SJSA1 (cell line): Measurements from ENCODE around the gene GFM2. TPM values are rescaled to one million over a fixed set of nuclear protein-coding genes. Genes with fewer than 3 reads are reported as not detected.
"Not testable (repeated sequence)": the region's sequence is repeated elsewhere in the genome, so short reads cannot be mapped to it uniquely, and the experiment has no call there.

Source experiments
- DNase-seq, 2 experiments: peaks; one replicate each; pipeline ENCODE4 v3.0.0-alpha.2; 2015 to 2020; ENCODE audit warnings: low spot score in 2 of 2, low read depth in 1 of 2
- H3K27ac ChIP-seq: fragments of 250-450 bp; sonication (Bioruptor Pico); 2 replicates; pipeline ENCODE4 v1.5.1; 2020; ENCODE audit warnings: mild to moderate bottlenecking, moderate library complexity
- H3K27me3 ChIP-seq: fragments of 250-450 bp; sonication (Bioruptor Pico); replicated peaks from 2 replicates; pipeline ENCODE4 v1.5.1; 2020; ENCODE audit warnings: mild to moderate bottlenecking, moderate library complexity
- H3K36me3 ChIP-seq: fragments of 250-450 bp; sonication (Bioruptor Pico); 2 replicates; pipeline ENCODE4 v1.5.1; 2020; ENCODE audit warnings: mild to moderate bottlenecking
- H3K4me1 ChIP-seq: fragments of 250-450 bp; sonication (Bioruptor Pico); replicated peaks from 2 replicates; pipeline ENCODE4 v1.6.1; 2021; ENCODE audit warnings: mild to moderate bottlenecking
- H3K4me3 ChIP-seq: fragments of 250-450 bp; sonication (Bioruptor Pico); 2 replicates; pipeline ENCODE4 v1.5.1; 2020; ENCODE audit warnings: mild to moderate bottlenecking
- H3K9me3 ChIP-seq: fragments of 250-450 bp; sonication (Bioruptor Pico); replicated peaks from 2 replicates; pipeline ENCODE4 v1.5.1; 2020; ENCODE audit warnings: mild to moderate bottlenecking
- total RNA-seq: library from RNA; depleted of rRNA; stranded (reverse); fragments of >200 nt; shearing (Covaris generic); gene quantifications from 2 replicates; pipeline ENCODE4 v1.2.3, GENCODE V29; 2014; rRNA removed

Gene GFM2, protein sequence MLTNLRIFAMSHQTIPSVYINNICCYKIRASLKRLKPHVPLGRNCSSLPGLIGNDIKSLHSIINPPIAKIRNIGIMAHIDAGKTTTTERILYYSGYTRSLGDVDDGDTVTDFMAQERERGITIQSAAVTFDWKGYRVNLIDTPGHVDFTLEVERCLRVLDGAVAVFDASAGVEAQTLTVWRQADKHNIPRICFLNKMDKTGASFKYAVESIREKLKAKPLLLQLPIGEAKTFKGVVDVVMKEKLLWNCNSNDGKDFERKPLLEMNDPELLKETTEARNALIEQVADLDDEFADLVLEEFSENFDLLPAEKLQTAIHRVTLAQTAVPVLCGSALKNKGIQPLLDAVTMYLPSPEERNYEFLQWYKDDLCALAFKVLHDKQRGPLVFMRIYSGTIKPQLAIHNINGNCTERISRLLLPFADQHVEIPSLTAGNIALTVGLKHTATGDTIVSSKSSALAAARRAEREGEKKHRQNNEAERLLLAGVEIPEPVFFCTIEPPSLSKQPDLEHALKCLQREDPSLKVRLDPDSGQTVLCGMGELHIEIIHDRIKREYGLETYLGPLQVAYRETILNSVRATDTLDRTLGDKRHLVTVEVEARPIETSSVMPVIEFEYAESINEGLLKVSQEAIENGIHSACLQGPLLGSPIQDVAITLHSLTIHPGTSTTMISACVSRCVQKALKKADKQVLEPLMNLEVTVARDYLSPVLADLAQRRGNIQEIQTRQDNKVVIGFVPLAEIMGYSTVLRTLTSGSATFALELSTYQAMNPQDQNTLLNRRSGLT
- 54.3 and 67.3 TPM in 2 replicates for total RNA-seq

DNA sequence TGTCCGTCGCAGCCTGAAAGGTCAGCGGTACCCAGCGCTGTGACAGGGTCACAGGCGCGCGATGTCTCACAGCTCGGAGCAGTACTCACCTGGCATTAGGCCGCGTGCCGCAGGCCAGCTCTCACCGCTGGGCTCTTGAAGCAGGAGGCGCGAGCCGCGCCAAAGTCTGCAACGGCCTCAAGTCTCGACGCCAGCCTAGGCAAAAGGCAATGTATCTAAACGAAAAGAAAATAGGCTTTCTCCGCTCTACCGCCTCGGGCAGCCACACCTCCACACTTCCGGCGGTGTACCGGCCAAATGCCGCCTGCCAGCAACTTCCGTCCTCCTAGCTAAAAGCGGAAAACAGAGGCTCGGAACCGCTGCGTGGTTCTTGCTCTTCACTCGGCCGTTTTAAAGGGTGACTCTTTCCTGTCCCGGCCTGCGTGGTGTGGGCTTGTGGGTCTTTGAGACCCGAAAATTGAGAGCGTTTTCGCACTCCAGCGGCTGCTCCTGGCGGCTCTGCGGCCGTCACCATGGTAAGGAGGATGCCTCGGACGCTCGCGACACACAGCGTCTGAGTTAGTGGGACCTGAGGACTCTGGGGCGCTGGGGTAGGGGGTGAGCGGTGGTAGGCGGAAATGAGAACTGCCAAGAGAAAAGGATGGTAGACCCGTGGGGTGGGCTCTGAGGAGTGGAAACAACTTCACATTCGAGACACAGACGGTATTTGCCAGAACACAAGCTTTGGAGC lies at the start of gene GFM2, which contains the start of gene NSA2:
GFM2 (minus strand) TSS at position 269 of the 730 bp plus-strand sequence. CDS start 3,375 bp downstream, outside the sequence.
NSA2 (plus strand) TSS at position 401 of the 730 bp plus-strand sequence; CDS start at position 513, 112 bp downstream.
- DNase-seq: peak; percentile 89 to 92
- Histone ChIP-seq H3K36me3 (peaks cover 47% of the 10 kb centered on the region), H3K27me3 (no peaks in the 10 kb centered on the region), H3K4me1 (peaks cover 40% of the 10 kb centered on the region), H3K27ac (peak within 1 kb of the TSS; percentile 54), H3K9me3 (no peaks in the 10 kb centered on the region), H3K4me3 (peak within 1 kb of the TSS; percentile 77)

DNA sequence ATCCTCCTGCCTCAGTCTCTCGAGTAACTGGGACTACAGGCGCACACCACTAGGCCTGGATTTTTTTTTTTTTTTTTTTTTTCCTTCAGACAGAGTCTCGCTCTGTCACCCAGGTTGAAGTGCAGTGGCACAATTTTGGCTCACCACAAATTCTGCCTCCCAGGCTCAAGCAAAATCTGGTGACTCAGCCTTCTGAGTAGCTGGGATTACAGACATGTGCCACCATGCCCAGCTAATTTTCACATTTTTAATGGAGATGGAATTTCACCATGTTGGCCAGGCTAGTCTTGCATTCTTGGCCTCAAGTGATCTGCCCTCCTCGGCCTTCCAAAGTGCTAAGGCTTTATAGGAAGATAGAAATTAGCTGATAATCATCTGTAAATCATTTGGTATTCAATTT lies 44.0 kb upstream of the GFM2 start:
- DNase-seq: no peak
- Histone ChIP-seq H3K9me3 (no peaks in the 10 kb centered on the region), H3K27ac (no peak overlapping the region), H3K4me3 (no peak overlapping the region), H3K36me3 (no peaks in the 10 kb centered on the region), H3K4me1 (no peaks in the 10 kb centered on the region), H3K27me3 (no peaks in the 10 kb centered on the region)

DNA sequence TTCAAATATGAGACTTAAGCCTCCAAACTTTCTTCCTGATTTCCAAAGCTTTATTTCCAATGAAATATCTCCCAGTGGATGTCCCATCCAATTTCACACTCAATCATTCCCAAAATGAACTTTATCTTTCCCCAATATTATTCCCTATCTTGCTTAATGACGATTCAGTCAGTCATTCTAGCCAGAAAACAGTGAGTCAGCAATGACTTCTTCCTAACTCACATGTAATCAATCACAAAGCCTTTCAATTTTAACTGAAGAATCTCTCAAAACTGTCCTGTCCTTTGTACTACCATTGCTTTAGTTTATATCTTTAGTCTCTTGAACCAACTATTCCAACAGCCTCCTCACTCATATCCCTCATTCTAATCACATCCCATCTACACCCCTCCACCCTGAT lies 35.0 kb upstream of the GFM2 start:
- H3K4me1 ChIP-seq: no peaks in the 10 kb centered on the region
- DNase-seq: no peak
- H3K27ac ChIP-seq: no peak overlapping the region
- H3K36me3 ChIP-seq: peaks cover 4% of the 10 kb centered on the region; the same call in 1 of the 2 replicates
- H3K4me3 ChIP-seq: no peak overlapping the region
- no peaks in the 10 kb centered on the region for H3K9me3 ChIP-seq
- H3K27me3 ChIP-seq: no peaks in the 10 kb centered on the region

DNA sequence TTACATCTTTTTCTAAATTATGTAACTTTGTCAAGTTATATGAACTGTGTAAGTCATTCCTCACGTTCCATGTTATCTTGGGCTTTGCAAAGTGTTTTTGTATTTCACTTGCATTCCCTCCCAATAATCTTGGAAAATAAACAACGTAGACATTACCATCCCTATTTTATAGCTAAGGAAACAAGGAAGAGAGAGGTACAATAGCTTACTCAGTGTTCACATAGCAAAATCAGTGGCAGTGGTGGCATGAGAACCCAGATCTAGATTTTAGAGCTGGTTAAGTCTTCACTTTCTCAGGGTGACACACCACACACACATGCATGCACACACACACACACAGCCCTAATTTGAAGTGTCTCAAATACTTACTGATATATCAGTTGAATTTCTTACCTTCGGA lies 34.3 kb upstream of the GFM2 start:
- no peak for DNase-seq
- peaks cover 4% of the 10 kb centered on the region; the same call in 1 of the 2 replicates for H3K36me3 ChIP-seq

DNA sequence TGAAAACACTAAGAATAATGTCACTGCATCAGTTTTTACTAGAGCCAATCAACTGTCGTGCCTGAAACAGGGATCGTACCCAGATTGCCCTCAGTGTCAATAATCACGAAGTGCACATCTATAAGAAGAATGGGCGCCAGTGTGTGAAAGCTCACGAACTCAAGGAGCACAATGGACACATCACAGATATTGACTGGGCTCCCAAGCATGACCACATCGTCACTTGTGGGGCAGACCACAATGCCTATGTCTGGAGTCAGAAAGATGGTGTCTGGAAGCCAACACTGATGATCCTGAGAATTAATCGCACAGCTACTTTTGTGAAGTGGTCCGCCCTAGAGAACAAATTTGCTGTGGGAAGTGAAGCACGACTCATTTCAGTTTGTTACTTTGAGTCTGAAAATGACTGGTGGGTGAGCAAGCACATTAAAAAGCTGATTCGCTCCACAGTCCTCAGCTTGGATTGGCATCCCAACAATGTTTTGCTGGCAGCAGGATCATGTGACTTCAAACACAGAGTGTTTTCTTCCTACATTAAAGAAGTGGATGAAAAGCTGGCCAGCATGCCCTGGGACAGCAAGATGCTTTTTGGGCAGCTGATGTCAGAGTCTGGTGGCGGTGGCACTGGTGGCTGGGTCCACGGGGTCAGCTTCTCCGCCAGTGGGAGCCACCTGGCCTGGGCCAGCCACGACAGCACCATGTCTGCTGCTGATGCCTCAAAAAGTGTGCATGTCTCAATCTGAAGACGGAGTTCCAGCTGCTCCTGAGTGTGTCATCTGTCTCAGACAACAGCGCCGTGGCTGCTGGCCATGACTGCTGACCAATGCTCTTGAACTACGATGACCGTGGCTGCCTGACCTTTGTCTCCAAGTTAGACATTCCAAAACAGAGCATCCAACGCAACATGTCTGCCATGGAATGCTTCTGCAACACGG lies 32.3 kb upstream of the GFM2 start:
- Histone ChIP-seq H3K4me3 (no peak overlapping the region), H3K27ac (no peak overlapping the region), H3K9me3 (no peaks in the 10 kb centered on the region), H3K27me3 (no peaks in the 10 kb centered on the region), H3K36me3 (0 out of 2 replicates have a peak, but pooled peaks cover 4% of the 10 kb centered on the region), H3K4me1 (no peaks in the 10 kb centered on the region)
- DNase-seq: no peak

More for the DNA sequence above, 34.3 kb upstream of the GFM2 start:
- Histone ChIP-seq H3K27ac (no peak overlapping the region), H3K4me1 (no peaks in the 10 kb centered on the region), H3K27me3 (no peaks in the 10 kb centered on the region), H3K9me3 (no peaks in the 10 kb centered on the region), H3K4me3 (no peak overlapping the region)

DNA sequence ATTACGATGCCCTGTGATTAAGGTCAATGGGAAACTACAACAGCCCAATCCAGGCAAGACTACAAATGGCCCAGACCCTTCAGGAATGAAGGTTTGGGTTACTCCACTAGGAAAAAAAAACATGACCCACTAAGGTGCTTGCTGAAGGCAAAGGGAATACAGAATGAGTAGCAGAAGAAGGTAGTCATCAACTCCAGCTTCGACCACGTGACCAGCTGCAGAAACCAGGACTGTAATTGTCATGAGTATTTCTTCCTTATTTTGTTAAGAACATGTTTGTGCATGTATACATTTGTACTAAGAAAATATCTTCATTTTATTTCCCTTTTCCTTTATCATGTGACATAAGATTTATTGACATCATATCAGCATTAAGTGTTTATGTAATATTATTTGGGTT lies 24.8 kb upstream of the GFM2 start:
- H3K27ac ChIP-seq, DNase-seq, H3K4me3 ChIP-seq, H3K27me3 ChIP-seq, H3K9me3 ChIP-seq, H3K4me1 ChIP-seq: not testable (repeated sequence)
- peaks cover 20% of the 10 kb centered on the region for H3K36me3 ChIP-seq

DNA sequence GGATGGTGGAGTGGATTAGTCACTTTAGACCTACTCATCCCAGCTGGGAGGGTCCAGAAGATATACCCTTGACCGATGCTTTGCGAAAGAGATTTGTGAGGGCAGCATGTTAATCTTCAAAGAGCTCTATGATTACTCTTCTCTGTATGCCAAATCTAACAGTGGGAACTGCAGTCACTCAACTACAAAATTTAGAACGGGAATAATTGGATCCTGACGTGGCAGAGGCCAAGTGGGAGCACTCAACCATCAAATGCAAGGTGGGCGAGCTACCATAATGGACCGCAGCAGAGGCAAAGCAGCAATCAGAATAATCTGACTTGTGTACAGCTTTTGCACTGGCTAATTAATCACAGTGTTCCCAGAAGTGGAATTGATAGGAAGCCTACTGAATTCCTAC lies 20.5 kb upstream of the GFM2 start:
- no peak for DNase-seq
- no peaks in the 10 kb centered on the region for H3K27me3 ChIP-seq
- no peak overlapping the region for H3K27ac ChIP-seq
- H3K4me3 ChIP-seq: no peak overlapping the region
- peaks cover 13% of the 10 kb centered on the region for H3K36me3 ChIP-seq
- H3K9me3 ChIP-seq: no peaks in the 10 kb centered on the region
- no peaks in the 10 kb centered on the region for H3K4me1 ChIP-seq

DNA sequence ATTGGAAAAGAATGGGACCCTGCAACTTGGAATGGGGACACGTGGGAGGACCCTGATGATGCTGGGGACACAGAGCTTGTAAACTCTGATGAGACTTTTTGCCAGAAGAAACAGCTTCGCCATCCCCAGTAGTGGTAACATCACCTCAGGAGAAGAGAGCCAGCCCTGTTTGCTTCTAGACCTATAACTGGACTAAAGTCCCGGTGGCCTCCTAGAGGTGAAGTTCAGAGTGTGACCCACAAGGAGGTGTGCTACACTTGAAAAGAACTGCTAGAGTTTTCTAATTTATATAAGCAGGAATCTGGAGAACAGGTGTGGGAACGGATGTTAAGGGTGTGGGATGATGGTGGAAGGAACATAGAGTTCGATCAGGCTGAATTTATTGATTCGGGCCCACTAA lies 19.9 kb upstream of the GFM2 start:
- no peak for DNase-seq
- no peak overlapping the region for H3K4me3 ChIP-seq
- no peaks in the 10 kb centered on the region for H3K27me3 ChIP-seq
- no peak overlapping the region for H3K27ac ChIP-seq
- H3K9me3 ChIP-seq: no peaks in the 10 kb centered on the region
- H3K36me3 ChIP-seq: peaks cover 11% of the 10 kb centered on the region
- H3K4me1 ChIP-seq: no peaks in the 10 kb centered on the region

DNA sequence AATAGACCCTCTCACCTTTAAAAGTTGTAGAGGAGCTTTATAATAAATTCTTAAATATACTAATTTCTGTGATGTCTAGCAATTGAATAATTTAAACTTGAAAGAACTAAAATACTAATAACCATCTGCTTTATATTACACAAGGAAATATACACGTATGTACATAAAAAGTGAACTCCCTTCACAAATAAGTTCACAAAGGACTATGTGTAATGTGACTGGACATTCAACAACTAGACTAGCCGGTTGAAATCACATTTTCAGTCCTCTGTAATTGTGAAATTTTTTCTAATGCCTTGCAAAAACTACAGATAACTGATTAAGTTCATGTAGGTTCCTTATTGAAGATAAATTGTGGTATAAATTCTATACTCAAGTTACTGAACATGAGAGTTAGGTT lies 11.7 kb upstream of the GFM2 start:
- no peak overlapping the region for H3K27ac ChIP-seq
- no peaks in the 10 kb centered on the region for H3K27me3 ChIP-seq
- H3K4me1 ChIP-seq: no peaks in the 10 kb centered on the region
- peaks cover 50% of the 10 kb centered on the region for H3K36me3 ChIP-seq
- no peak for DNase-seq
- H3K4me3 ChIP-seq: no peak overlapping the region
- H3K9me3 ChIP-seq: no peaks in the 10 kb centered on the region

DNA sequence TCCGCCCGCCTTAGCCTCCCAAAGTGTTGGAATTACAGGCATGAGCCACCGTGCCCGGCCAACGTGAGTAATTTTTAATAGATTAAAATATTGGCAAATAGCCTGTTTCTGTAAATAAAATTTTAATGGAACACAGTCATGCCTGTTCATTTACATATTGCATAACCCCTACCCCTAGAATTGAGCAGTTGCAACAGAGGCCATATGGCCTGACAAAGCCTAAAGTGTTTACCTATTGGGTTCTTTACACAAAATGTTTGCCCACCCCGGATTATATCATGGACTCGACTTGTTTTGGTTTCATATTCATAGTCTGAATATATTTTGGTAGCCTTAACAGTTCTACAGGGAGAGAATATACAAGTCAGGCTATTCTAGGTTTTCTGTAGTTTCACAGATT lies 5.4 kb upstream of the GFM2 start:
- no peak for DNase-seq
- no peaks in the 10 kb centered on the region for H3K9me3 ChIP-seq
- no peak overlapping the region for H3K27ac ChIP-seq
- no peak overlapping the region for H3K4me3 ChIP-seq
- peaks cover 6% of the 10 kb centered on the region for H3K4me1 ChIP-seq
- no peaks in the 10 kb centered on the region for H3K27me3 ChIP-seq
- peaks cover 73% of the 10 kb centered on the region for H3K36me3 ChIP-seq

DNA sequence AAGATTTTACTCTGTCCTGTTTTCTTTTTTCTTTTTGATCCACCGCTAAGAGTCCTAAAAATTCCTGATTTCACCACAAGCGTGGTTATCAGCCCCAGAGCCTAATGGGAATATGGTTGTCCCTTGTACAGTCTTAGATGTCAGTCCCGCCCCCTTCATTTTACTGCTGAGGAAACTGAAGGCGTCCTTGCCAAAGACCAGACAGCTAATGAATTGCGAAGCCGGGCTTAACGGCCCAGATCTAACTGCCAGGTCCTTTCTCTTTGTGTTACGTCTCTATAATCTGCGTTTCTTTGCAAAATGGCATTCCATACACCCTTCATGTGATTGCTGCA lies 629 bp upstream of the GFM2 start:
- no peak for DNase-seq
- Histone ChIP-seq H3K27me3 (no peaks in the 10 kb centered on the region), H3K9me3 (no peaks in the 10 kb centered on the region), H3K4me1 (peaks cover 34% of the 10 kb centered on the region), H3K27ac (peak overlapping the region; percentile 53; the same call in 1 of the 2 replicates), H3K36me3 (peaks cover 48% of the 10 kb centered on the region), H3K4me3 (peak overlapping the region; percentile 77)

DNA sequence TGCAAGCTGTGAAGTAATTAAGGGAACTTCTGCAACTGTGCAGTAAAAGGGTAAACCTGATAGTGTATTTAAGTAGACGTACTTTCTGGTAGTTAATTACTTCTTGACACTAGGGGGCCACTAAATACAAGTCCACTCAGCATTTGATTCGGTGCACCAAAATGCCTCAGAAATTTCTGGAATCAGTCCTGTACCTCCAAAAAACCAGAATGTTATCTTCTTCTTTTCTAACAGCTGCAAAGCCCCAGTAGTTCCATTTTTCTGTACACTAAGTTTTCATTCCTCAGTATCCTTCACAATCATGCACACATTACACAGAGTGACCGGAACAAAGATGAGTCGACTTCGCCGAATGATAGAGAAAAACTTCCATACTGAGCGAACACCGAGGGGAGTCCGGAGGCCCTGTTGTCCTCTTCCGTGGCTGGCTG lies 484 bp downstream of the GFM2 start:
- no peaks in the 10 kb centered on the region for H3K9me3 ChIP-seq
- peaks cover 40% of the 10 kb centered on the region for H3K4me1 ChIP-seq
- H3K36me3 ChIP-seq: peaks cover 50% of the 10 kb centered on the region
- DNase-seq: peak in 1 of 2 experiments; percentile 56
- H3K27me3 ChIP-seq: no peaks in the 10 kb centered on the region
- H3K27ac ChIP-seq: peak overlapping the region; percentile 53; the same call in 1 of the 2 replicates
- H3K4me3 ChIP-seq: peak overlapping the region; percentile 77

DNA sequence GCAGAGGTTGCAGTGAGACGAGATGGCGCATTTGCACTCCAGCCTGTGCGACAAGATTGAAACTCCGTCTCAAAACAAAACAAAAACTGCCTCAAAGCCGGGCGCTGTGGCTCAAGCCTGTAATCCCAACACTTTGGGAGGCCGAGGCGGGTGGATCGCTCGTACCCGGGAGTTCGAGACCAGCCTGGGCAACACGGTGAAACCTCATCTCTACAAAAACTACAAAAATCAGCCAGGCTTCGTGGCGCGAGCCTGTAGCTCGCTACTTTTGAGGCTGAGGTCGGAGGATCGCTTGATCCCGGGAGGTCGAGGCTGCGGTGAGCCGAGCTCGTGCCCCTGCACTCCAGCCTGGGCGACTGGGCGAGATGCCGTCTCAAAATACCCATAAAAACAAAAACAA lies 988 bp downstream of the GFM2 start:
- DNase-seq: no peak
- peaks cover 40% of the 10 kb centered on the region for H3K4me1 ChIP-seq
- H3K9me3 ChIP-seq: no peaks in the 10 kb centered on the region
- peaks cover 50% of the 10 kb centered on the region for H3K36me3 ChIP-seq
- no peaks in the 10 kb centered on the region for H3K27me3 ChIP-seq
- H3K4me3 ChIP-seq: peak overlapping the region; percentile 77
- H3K27ac ChIP-seq: peak overlapping the region; percentile 54; the same call in 1 of the 2 replicates
